Neural progenitor cell (in vitro differentiated cells): ENCODE data around the gene GEMIN8. TPM values are rescaled to one million over a fixed set of nuclear protein-coding genes. Genes with fewer than 3 reads are reported as not detected.

Experiments used
- DNase-seq: peaks from one replicate; pipeline ENCODE4 v3.0.0-alpha.2; 2016; ENCODE audit warnings: low spot score
- H2AFZ ChIP-seq: fragments of 200-600 bp; sonication (generic); replicated peaks from 2 replicates; pipeline ENCODE4 v1.6.1; 2016; ENCODE audit warnings: antibody characterized with exemption
- H3F3A ChIP-seq: fragments of 200-600 bp; sonication (generic); 2 replicates; pipeline ENCODE4 v1.6.1; 2016; ENCODE audit warnings: antibody characterized with exemption, low read depth
- H3K27ac ChIP-seq: fragments of 200-600 bp; sonication (generic); 2 replicates; pipeline ENCODE4 v1.5.1; 2016; ENCODE audit warnings: mild to moderate bottlenecking
- H3K27me3 ChIP-seq: fragments of 200-600 bp; sonication (generic); 2 replicates; pipeline ENCODE4 v1.6.1; 2016; ENCODE audit warnings: mild to moderate bottlenecking, moderate library complexity
- H3K36me3 ChIP-seq: fragments of 200-600 bp; sonication (generic); 2 replicates; pipeline ENCODE4 v1.5.1; 2016
- H3K4me1 ChIP-seq: fragments of 200-600 bp; sonication (generic); 2 replicates; pipeline ENCODE4 v1.6.1; 2016; ENCODE audit warnings: mixed run types
- H3K4me2 ChIP-seq: fragments of 200-600 bp; sonication (generic); 2 replicates; pipeline ENCODE4 v1.6.1; 2016
- H3K4me3 ChIP-seq: fragments of 200-600 bp; sonication (generic); 2 replicates; pipeline ENCODE4 v1.5.1; 2016
- H3K79me2 ChIP-seq: fragments of 200-600 bp; sonication (generic); 2 replicates; pipeline ENCODE4 v1.6.1; 2016; ENCODE audit warnings: low read depth
- H3K9ac ChIP-seq: fragments of 200-600 bp; sonication (generic); 2 replicates; pipeline ENCODE4 v1.6.1; 2016
- H3K9me3 ChIP-seq: fragments of 200-600 bp; sonication (generic); 2 replicates; pipeline ENCODE4 v1.5.1; 2016; ENCODE audit warnings: low read depth
- H4K20me1 ChIP-seq: fragments of 200-600 bp; sonication (generic); 2 replicates; pipeline ENCODE4 v1.6.1; 2016; ENCODE audit warnings: low read depth
- H3K27ac Mint-ChIP-seq: 3 replicates; pipeline ENCODE4 v1.8.0; 2021; ENCODE audit warnings: mixed read lengths
- H3K27me3 Mint-ChIP-seq: 2 replicates; pipeline ENCODE4 v1.8.0; 2022; ENCODE audit warnings: low read depth, mild to moderate bottlenecking, inconsistent platforms, moderate library complexity, mixed read lengths; ENCODE audit not compliant: insufficient read depth
- H3K36me3 Mint-ChIP-seq: 3 replicates; pipeline ENCODE4 v1.8.0; 2021; ENCODE audit warnings: mixed read lengths
- H3K4me1 Mint-ChIP-seq: 3 replicates; pipeline ENCODE4 v1.8.0; 2021; ENCODE audit warnings: mixed read lengths
- H3K4me3 Mint-ChIP-seq: 3 replicates; pipeline ENCODE4 v1.8.0; 2021; ENCODE audit warnings: mild to moderate bottlenecking, moderate library complexity, mixed read lengths
- H3K9me3 Mint-ChIP-seq: 3 replicates; pipeline ENCODE4 v1.8.0; 2020; ENCODE audit warnings: mixed read lengths
- CTCF ChIP-seq: fragments of 200-600 bp; sonication (generic); IDR thresholded peaks from 2 replicates; pipeline ENCODE4 v1.5.1; 2017; ENCODE audit warnings: antibody characterized with exemption, mild to moderate bottlenecking
- EZH2 ChIP-seq: fragments of 200-600 bp; sonication (generic); IDR thresholded peaks from 2 replicates; pipeline ENCODE4 v1.6.1; 2017; ENCODE audit warnings: antibody characterized with exemption, mild to moderate bottlenecking, moderate library complexity
- EZH2phosphoT487 ChIP-seq: fragments of 200-600 bp; sonication (generic); IDR thresholded peaks from 2 replicates; pipeline ENCODE4 v1.6.1; 2017; ENCODE audit warnings: antibody characterized with exemption
- total RNA-seq: library from RNA; depleted of rRNA; stranded (reverse); fragments of >200 nt; gene quantifications from 2 replicates; pipeline ENCODE4 v1.2.3, GENCODE V29; 2015; ENCODE audit warnings: low replicate concordance

Gene GEMIN8
- total RNA-seq, 1 donor from 2014 or later = 18.0 TPM

GRCh38 chrX:14003876-14004425 is 25.7 kb downstream of the GEMIN8 start:
- Histone ChIP-seq H3K27me3 (no peaks in the 10 kb centered on the region), H3K4me2 (no peak overlapping the region), H4K20me1 (no peaks in the 10 kb centered on the region), H3K4me1 (no peaks in the 10 kb centered on the region), H3K36me3 (no peaks in the 10 kb centered on the region), H2AFZ (no peak overlapping the region), H3K9ac (no peak overlapping the region), H3K79me2 (no peaks in the 10 kb centered on the region), H3K4me3 (no peak overlapping the region), H3K27ac (no peak overlapping the region), H3K9me3 (no peaks in the 10 kb centered on the region), H3F3A (no peaks in the 10 kb centered on the region)
- H3K27ac Mint-ChIP-seq = no peak overlapping the region
- peaks cover 8% of the 10 kb centered on the region for H3K36me3 Mint-ChIP-seq
- TF ChIP-seq EZH2 (no peak), CTCF (no peak), EZH2phosphoT487 (no peak)
- H3K4me1 Mint-ChIP-seq = no peaks in the 10 kb centered on the region
- H3K9me3 Mint-ChIP-seq = peaks cover 2% of the 10 kb centered on the region
- H3K4me3 Mint-ChIP-seq = no peak overlapping the region
- DNase-seq = no peak
- no peaks in the 10 kb centered on the region for H3K27me3 Mint-ChIP-seq

GRCh38 chrX:14003028-14003427 is 26.7 kb downstream of the GEMIN8 start:
- Histone ChIP-seq H4K20me1 (no peaks in the 10 kb centered on the region), H3K9ac (no peak overlapping the region), H3K4me3 (no peak overlapping the region), H3K36me3 (no peaks in the 10 kb centered on the region), H2AFZ (no peak overlapping the region), H3K4me1 (no peaks in the 10 kb centered on the region), H3K9me3 (no peaks in the 10 kb centered on the region), H3K27ac (no peak overlapping the region), H3K27me3 (no peaks in the 10 kb centered on the region), H3F3A (no peaks in the 10 kb centered on the region), H3K4me2 (no peak overlapping the region), H3K79me2 (no peaks in the 10 kb centered on the region)
- TF ChIP-seq CTCF (no peak), EZH2phosphoT487 (no peak), EZH2 (no peak)
- Mint-ChIP-seq H3K27me3 (no peaks in the 10 kb centered on the region), H3K4me1 (no peaks in the 10 kb centered on the region), H3K4me3 (no peak overlapping the region), H3K27ac (no peak overlapping the region), H3K36me3 (peaks cover 4% of the 10 kb centered on the region), H3K9me3 (peaks cover 2% of the 10 kb centered on the region)
- DNase-seq = no peak

- no peak overlapping the region for H3K4me2 ChIP-seq
- no peak overlapping the region for H3K27ac ChIP-seq
- H2AFZ ChIP-seq = no peak overlapping the region
- Mint-ChIP-seq H3K27ac (no peak overlapping the region), H3K4me3 (no peak overlapping the region), H3K27me3 (peaks cover 6% of the 10 kb centered on the region), H3K9me3 (peaks cover 2% of the 10 kb centered on the region), H3K36me3 (no peaks in the 10 kb centered on the region), H3K4me1 (no peaks in the 10 kb centered on the region)
- no peaks in the 10 kb centered on the region for H3K79me2 ChIP-seq
- no peak for TF ChIP-seq EZH2phosphoT487
- no peak for TF ChIP-seq CTCF
- TF ChIP-seq EZH2 = no peak
- no peak overlapping the region for H3K4me3 ChIP-seq
- H3K9me3 ChIP-seq = no peaks in the 10 kb centered on the region
- no peaks in the 10 kb centered on the region for H4K20me1 ChIP-seq
- H3K4me1 ChIP-seq = no peaks in the 10 kb centered on the region
- no peaks in the 10 kb centered on the region for H3K36me3 ChIP-seq
- no peak for DNase-seq
- H3K27me3 ChIP-seq = no peaks in the 10 kb centered on the region
- no peak overlapping the region for H3K9ac ChIP-seq
- no peaks in the 10 kb centered on the region for H3F3A ChIP-seq
Measured at GRCh38 chrX:13996650-13997049, 33.0 kb downstream of the GEMIN8 start.
